MM.1S (cell line): ENCODE results near the gene JAKMIP3.

Experiments used
- DNase-seq: peaks from one replicate; pipeline ENCODE4 v3.0.0-alpha.2; 2015
- H2AFZ ChIP-seq: fragments of 300-600 bp; sonication (generic); 2 replicates; pipeline ENCODE4 v1.6.0; 2016; ENCODE audit warnings: antibody characterized with exemption, low read length
- H3F3A ChIP-seq: fragments of 300-600 bp; sonication (generic); 2 replicates; pipeline ENCODE4 v1.6.1; 2016; ENCODE audit warnings: mild to moderate bottlenecking, antibody characterized with exemption, low read length, moderate library complexity, mixed read lengths; ENCODE audit not compliant: insufficient read depth
- H3K27ac ChIP-seq: fragments of 300-600 bp; sonication (generic); 2 replicates; pipeline ENCODE4 v1.5.1; 2016; ENCODE audit warnings: mild to moderate bottlenecking, low read length
- H3K27me3 ChIP-seq: fragments of 300-600 bp; sonication (generic); replicated peaks from 2 replicates; pipeline ENCODE4 v1.6.0; 2016; ENCODE audit warnings: low read length; ENCODE audit not compliant: insufficient read depth
- H3K36me3 ChIP-seq: fragments of 300-600 bp; sonication (generic); replicated peaks from 2 replicates; pipeline ENCODE4 v1.6.1; 2016; ENCODE audit warnings: mild to moderate bottlenecking, low read length, mixed read lengths; ENCODE audit not compliant: insufficient read depth
- H3K4me1 ChIP-seq: fragments of 300-600 bp; sonication (generic); 2 replicates; pipeline ENCODE4 v1.6.1; 2016; ENCODE audit warnings: low read length, mixed read lengths
- H3K4me2 ChIP-seq: fragments of 300-600 bp; sonication (generic); 2 replicates; pipeline ENCODE4 v1.6.0; 2016; ENCODE audit warnings: low read depth, low read length
- H3K4me3 ChIP-seq: fragments of 300-600 bp; sonication (generic); 2 replicates; pipeline ENCODE4 v1.5.1; 2016; ENCODE audit warnings: low read length, mixed read lengths
- H3K79me2 ChIP-seq: fragments of 300-600 bp; sonication (generic); 2 replicates; pipeline ENCODE4 v1.6.1; 2016; ENCODE audit warnings: mixed run types, low read length, mixed read lengths
- H3K9ac ChIP-seq: fragments of 300-600 bp; sonication (generic); 2 replicates; pipeline ENCODE4 v1.6.1; 2016; ENCODE audit warnings: low read length, mixed read lengths
- H3K9me2 ChIP-seq: fragments of 300-600 bp; sonication (generic); replicated peaks from 2 replicates; pipeline ENCODE4 v1.6.1; 2016; ENCODE audit warnings: mild to moderate bottlenecking, low read length, mixed read lengths; ENCODE audit not compliant: insufficient read depth
- H3K9me3 ChIP-seq: fragments of 300-600 bp; sonication (generic); replicated peaks from 2 replicates; pipeline ENCODE4 v1.6.1; 2016; ENCODE audit warnings: mild to moderate bottlenecking, low read length, mixed read lengths; ENCODE audit not compliant: insufficient read depth
- H4K20me1 ChIP-seq: fragments of 300-600 bp; sonication (generic); 2 replicates; pipeline ENCODE4 v1.6.1; 2016; ENCODE audit warnings: mild to moderate bottlenecking, low read length, moderate library complexity, mixed read lengths; ENCODE audit not compliant: insufficient read depth
- CTCF ChIP-seq: fragments of 300-600 bp; sonication (generic); IDR thresholded peaks from 2 replicates; pipeline ENCODE4 v1.5.1; 2016; ENCODE audit warnings: antibody characterized with exemption, low read length, mixed read lengths
- EZH2 ChIP-seq: fragments of 300-600 bp; sonication (generic); optimal IDR thresholded peaks from 2 replicates; pipeline ENCODE3; 2017; ENCODE audit warnings: low read depth, mild to moderate bottlenecking, antibody characterized with exemption, low read length, mixed read lengths
- EZH2phosphoT487 ChIP-seq: fragments of 300-600 bp; sonication (generic); IDR thresholded peaks from 2 replicates; pipeline ENCODE4 v1.6.1; 2018; ENCODE audit warnings: antibody characterized with exemption, low read length

Gene JAKMIP3

GRCh38 chr10:132058111-132058745, 7.5 kb upstream of the JAKMIP3 start:
- Histone ChIP-seq H3K79me2 (no peaks in the 10 kb centered on the region), H3K27ac (no peak overlapping the region), H3K9ac (no peak overlapping the region), H3F3A (no peaks in the 10 kb centered on the region), H3K27me3 (peaks cover 17% of the 10 kb centered on the region; the same call in 1 of the 2 replicates), H3K9me2 (no peaks in the 10 kb centered on the region), H3K4me2 (no peak overlapping the region), H2AFZ (no peak overlapping the region), H3K4me3 (no peak overlapping the region), H3K4me1 (no peaks in the 10 kb centered on the region), H3K9me3 (no peaks in the 10 kb centered on the region), H3K36me3 (no peaks in the 10 kb centered on the region), H4K20me1 (no peaks in the 10 kb centered on the region)
- no peak for TF ChIP-seq EZH2phosphoT487
- no peak for TF ChIP-seq CTCF
- TF ChIP-seq EZH2 = no peak
- no peak for DNase-seq

GRCh38 chr10:132058793-132059759, 6.7 kb upstream of the JAKMIP3 start:
- Histone ChIP-seq H3K9me3 (no peaks in the 10 kb centered on the region), H3K9ac (no peak overlapping the region), H2AFZ (no peak overlapping the region), H3K4me1 (no peaks in the 10 kb centered on the region), H3K27ac (no peak overlapping the region), H3K79me2 (no peaks in the 10 kb centered on the region), H3K36me3 (no peaks in the 10 kb centered on the region), H4K20me1 (no peaks in the 10 kb centered on the region), H3K27me3 (peaks cover 26% of the 10 kb centered on the region), H3F3A (no peaks in the 10 kb centered on the region), H3K9me2 (no peaks in the 10 kb centered on the region), H3K4me3 (no peak overlapping the region), H3K4me2 (no peak overlapping the region)
- no peak for DNase-seq
- TF ChIP-seq EZH2 = no peak
- no peak for TF ChIP-seq CTCF
- no peak for TF ChIP-seq EZH2phosphoT487

- Histone ChIP-seq H3K79me2 (no peaks in the 10 kb centered on the region), H3K4me3 (no peak overlapping the region), H3K27me3 (peaks cover 34% of the 10 kb centered on the region), H3K9me2 (no peaks in the 10 kb centered on the region), H3K9ac (no peak overlapping the region), H3K27ac (no peak overlapping the region), H3K4me1 (no peaks in the 10 kb centered on the region), H3K4me2 (no peak overlapping the region), H2AFZ (no peak overlapping the region), H3F3A (no peaks in the 10 kb centered on the region), H3K36me3 (no peaks in the 10 kb centered on the region), H3K9me3 (no peaks in the 10 kb centered on the region), H4K20me1 (no peaks in the 10 kb centered on the region)
- no peak for DNase-seq
- TF ChIP-seq CTCF (no peak), EZH2phosphoT487 (no peak), EZH2 (no peak)
Observed at GRCh38 chr10:132059760-132060508, 5.8 kb upstream of the JAKMIP3 start.
